Muscle layer of colon (tissue), 2 donors: ENCODE measurements around the gene CCL27.

Experiments
- H3K27ac ChIP-seq: one replicate; pipeline ENCODE4 v1.7.0; 2013; ENCODE audit warnings: low read depth, mild to moderate bottlenecking, low read length, moderate library complexity
- H3K27me3 ChIP-seq, 2 donors: one replicate each; pipeline ENCODE4 v1.7.0; 2013; ENCODE audit warnings: low read length in 2 of 2, mild to moderate bottlenecking in 2 of 2; ENCODE audit not compliant: insufficient read depth in 2 of 2, control insufficient read depth in 1 of 2
- H3K36me3 ChIP-seq: one replicate; pipeline ENCODE4 v1.7.0; 2013; ENCODE audit warnings: mild to moderate bottlenecking, low read length; ENCODE audit not compliant: insufficient read depth
- H3K4me1 ChIP-seq: one replicate; pipeline ENCODE4 v1.7.0; 2013; ENCODE audit warnings: mild to moderate bottlenecking, low read length; ENCODE audit not compliant: insufficient read depth
- H3K4me3 ChIP-seq, 2 donors: one replicate each; pipeline ENCODE4 v1.7.0; 2013; ENCODE audit warnings: low read length in 2 of 2, low read depth in 1 of 2, mild to moderate bottlenecking in 1 of 2, moderate library complexity in 1 of 2
- H3K9ac ChIP-seq: one replicate; pipeline ENCODE4 v1.7.0; 2013; ENCODE audit warnings: low read length
- H3K9me3 ChIP-seq: one replicate; pipeline ENCODE4 v1.7.0; 2013; ENCODE audit warnings: mild to moderate bottlenecking, low read length
- donor health status: abdominal sarcoma.
- donor health status: Adenocarcinoma of cecum.

CCL27 gene

GRCh38 chr9:34615132-34615531, 47.3 kb downstream of the CCL27 start:
- Histone ChIP-seq H3K9ac (no peak overlapping the region), H3K27ac (no peak overlapping the region), H3K27me3 (no peaks in the 10 kb centered on the region), H3K4me1 (peaks cover 34% of the 10 kb centered on the region), H3K4me3 (no peak overlapping the region), H3K36me3 (peaks cover 47% of the 10 kb centered on the region), H3K9me3 (no peaks in the 10 kb centered on the region)

- peak overlapping the region; percentile 88 for H3K27ac ChIP-seq
- no peaks in the 10 kb centered on the region for H3K9me3 ChIP-seq
- peaks cover 24% of the 10 kb centered on the region for H3K4me1 ChIP-seq
- peak overlapping the region; percentile 70 to 76 for H3K4me3 ChIP-seq
- peak overlapping the region; percentile 32 for H3K9ac ChIP-seq
- no peaks in the 10 kb centered on the region for H3K27me3 ChIP-seq
- H3K36me3 ChIP-seq: peaks cover 40% of the 10 kb centered on the region
These were observed 49.6 kb downstream of the CCL27 start for GRCh38 chr9:34612788-34613390.
